Parathyroid adenoma (tissue), 2 donors: Measurements from ENCODE around the gene C5orf34.

Experiments used
- H2AFZ ChIP-seq: fragments of 300-600 bp; sonication (generic); one replicate; pipeline ENCODE4 v1.7.0; 2017; ENCODE audit warnings: antibody characterized with exemption, mild to moderate bottlenecking
- H3K27ac ChIP-seq: fragments of 300-600 bp; sonication (generic); one replicate; pipeline ENCODE4 v1.7.0; 2017
- H3K27me3 ChIP-seq: fragments of 300-600 bp; sonication (generic); one replicate; pipeline ENCODE4 v1.7.0; 2017; ENCODE audit warnings: low read length; ENCODE audit not compliant: control insufficient read depth, insufficient read depth
- H3K36me3 ChIP-seq: fragments of 300-600 bp; sonication (generic); one replicate; pipeline ENCODE4 v1.7.0; 2017; ENCODE audit warnings: low read length; ENCODE audit not compliant: control insufficient read depth, insufficient read depth
- H3K4me1 ChIP-seq: fragments of 300-600 bp; sonication (generic); one replicate; pipeline ENCODE4 v1.7.0; 2017; ENCODE audit warnings: control low read depth
- H3K4me2 ChIP-seq: fragments of 300-600 bp; sonication (generic); one replicate; pipeline ENCODE4 v1.7.0; 2017; ENCODE audit warnings: low read length
- H3K4me3 ChIP-seq: fragments of 300-600 bp; sonication (generic); one replicate; pipeline ENCODE4 v1.7.0; 2017; ENCODE audit warnings: low read depth, low read length
- H3K79me2 ChIP-seq: fragments of 300-600 bp; sonication (generic); one replicate; pipeline ENCODE4 v1.7.0; 2017; ENCODE audit warnings: control low read depth
- H3K9ac ChIP-seq: fragments of 300-600 bp; sonication (generic); one replicate; pipeline ENCODE4 v1.7.0; 2017; ENCODE audit warnings: mild to moderate bottlenecking
- H3K9me3 ChIP-seq: fragments of 300-600 bp; sonication (generic); one replicate; pipeline ENCODE4 v1.7.0; 2017; ENCODE audit warnings: low read length; ENCODE audit not compliant: control insufficient read depth
- CTCF ChIP-seq: fragments of 300-600 bp; sonication (generic); IDR thresholded peaks from one replicate; pipeline ENCODE4 v1.7.0; 2017; ENCODE audit warnings: antibody characterized with exemption, mild to moderate bottlenecking
- donor health status: primary hyperparathyroidism.

The C5orf34 gene

GRCh38 chr5:43514816-43515677 is at the start of gene C5orf34:
TSS of gene C5orf34 (minus strand) at chr5:43515148. CDS start at chr5:43509339, 5,809 bp downstream.
- no peaks in the 10 kb centered on the region for H3K79me2 ChIP-seq
- peaks cover 9% of the 10 kb centered on the region for H3K4me1 ChIP-seq
- H3K27ac ChIP-seq = peak within 1 kb of the TSS; percentile 70
- peak within 1 kb of the TSS; percentile 15 for H3K9ac ChIP-seq
- H3K27me3 ChIP-seq = no peaks in the 10 kb centered on the region
- no peak for TF ChIP-seq CTCF
- no peaks in the 10 kb centered on the region for H3K9me3 ChIP-seq
- peak within 1 kb of the TSS; percentile 86 for H2AFZ ChIP-seq
- peak within 1 kb of the TSS; percentile 94 for H3K4me2 ChIP-seq
- peak within 1 kb of the TSS; percentile 79 for H3K4me3 ChIP-seq
- H3K36me3 ChIP-seq = no peaks in the 10 kb centered on the region

GRCh38 chr5:43564289-43564850 is 49.4 kb upstream of the C5orf34 start:
- H3K79me2 ChIP-seq = no peaks in the 10 kb centered on the region
- no peak for TF ChIP-seq CTCF
- H3K9ac ChIP-seq = no peak overlapping the region

GRCh38 chr5:43563321-43563720 is 48.4 kb upstream of the C5orf34 start:
- H3K9ac ChIP-seq = no peak overlapping the region
- H3K79me2 ChIP-seq = no peaks in the 10 kb centered on the region
- H3K9me3 ChIP-seq = no peaks in the 10 kb centered on the region
- H3K36me3 ChIP-seq = no peaks in the 10 kb centered on the region
- H3K4me2 ChIP-seq = no peak overlapping the region
- no peak overlapping the region for H3K27ac ChIP-seq
- no peaks in the 10 kb centered on the region for H3K4me1 ChIP-seq
- TF ChIP-seq CTCF = no peak
- H3K27me3 ChIP-seq = no peaks in the 10 kb centered on the region
- no peak overlapping the region for H3K4me3 ChIP-seq
- H2AFZ ChIP-seq = no peak overlapping the region

More at GRCh38 chr5:43564289-43564850, 49.4 kb upstream of the C5orf34 start:
- Histone ChIP-seq H3K9me3 (no peaks in the 10 kb centered on the region), H3K4me2 (no peak overlapping the region), H2AFZ (no peak overlapping the region), H3K4me1 (no peaks in the 10 kb centered on the region), H3K27ac (no peak overlapping the region), H3K36me3 (no peaks in the 10 kb centered on the region), H3K4me3 (no peak overlapping the region), H3K27me3 (no peaks in the 10 kb centered on the region)

GRCh38 chr5:43561356-43561755 is 46.4 kb upstream of the C5orf34 start:
- H2AFZ ChIP-seq = no peak overlapping the region
- no peak overlapping the region for H3K27ac ChIP-seq
- no peak for TF ChIP-seq CTCF
- H3K9ac ChIP-seq = no peak overlapping the region
- no peak overlapping the region for H3K4me2 ChIP-seq
- no peaks in the 10 kb centered on the region for H3K4me1 ChIP-seq
- H3K4me3 ChIP-seq = no peak overlapping the region
- H3K79me2 ChIP-seq = no peaks in the 10 kb centered on the region
- H3K9me3 ChIP-seq = no peaks in the 10 kb centered on the region
- no peaks in the 10 kb centered on the region for H3K27me3 ChIP-seq
- H3K36me3 ChIP-seq = no peaks in the 10 kb centered on the region
